ENCODE data around the gene WWC1. TPM values are rescaled to one million over a fixed set of nuclear protein-coding genes. Genes with fewer than 3 reads are reported as not detected.

WWC1 gene
- total RNA-seq, 1 experiment from 2014 or later = 52.6 TPM

GRCh38 chr5:168260353-168261226, 30.9 kb upstream of the WWC1 start:
- POLR2A ChIA-PET = no interaction called here
- BruUV-seq (replicated peaks) = no TSS peak

More at GRCh38 chr5:168260353-168261226, 30.9 kb upstream of the WWC1 start:
- no peak overlapping the region for H2AFZ ChIP-seq (ENCODE audit: low read depth, low read length, poor library complexity, severe bottlenecking)
- no peak overlapping the region for H3K9ac ChIP-seq (ENCODE audit: low read length)
- H3K9me2 ChIP-seq (ENCODE audit: insufficient read depth) = no peaks in the 10 kb centered on the region
- no peak overlapping the region for H3K4me2 ChIP-seq (ENCODE audit: low read length)
- ChIA-PET CTCF (no interaction called here), RAD21 (ENCODE audit: low non-redundant PET in 1 of 2, low total read pairs in 2 of 2, uncharacterized antibody in 2 of 2, unreplicated experiment in 2 of 2) (no interaction called here)
- H3K79me2 ChIP-seq (ENCODE audit: insufficient read depth, low read length) = no peaks in the 10 kb centered on the region
- no peaks in the 10 kb centered on the region for H3K9me3 ChIP-seq (ENCODE audit: control insufficient read depth in 1 of 2, insufficient read depth in 1 of 2, low read depth in 1 of 2, low read length in 2 of 2)
- TF ChIP-seq YY1 (IDR thresholded peaks at IDR 0.05; ENCODE audit: extremely low read depth, insufficient replicate concordance, low read depth, low read length) (no peak), ZNF274 (IDR thresholded peaks at IDR 0.05; ENCODE audit: low read depth, low read length) (no peak), SP1 (IDR thresholded peaks at IDR 0.05; ENCODE audit: low read depth) (no peak), REST (IDR thresholded peaks at IDR 0.05; ENCODE audit: low read depth) (no peak), RAD21 (IDR thresholded peaks at IDR 0.05; ENCODE audit: low read depth) (no peak), ELF1 (IDR thresholded peaks at IDR 0.05; ENCODE audit: borderline replicate concordance, low read depth) (no peak), ZFX (IDR thresholded peaks at IDR 0.05) (no peak), TCF7L2 (IDR thresholded peaks at IDR 0.05; ENCODE audit: borderline replicate concordance, extremely low read depth, insufficient read depth, insufficient read length) (no peak), EGR1 (IDR thresholded peaks at IDR 0.05; ENCODE audit: low read depth) (no peak), SRF (IDR thresholded peaks at IDR 0.05; ENCODE audit: low read depth) (no peak), EZH2phosphoT487 (IDR thresholded peaks at IDR 0.05; ENCODE audit: borderline replicate concordance) (no peak), POLR2AphosphoS5 (IDR thresholded peaks at IDR 0.05; ENCODE audit: low read depth, low read length) (no peak), CBX3 (IDR thresholded peaks at IDR 0.05; ENCODE audit: low read depth) (no peak), EZH2 (IDR thresholded peaks at IDR 0.05) (no peak), POLR2A (IDR thresholded peaks at IDR 0.05; ENCODE audit: borderline replicate concordance, extremely low read depth, insufficient read depth, insufficient read length) (no peak)
- TF ChIP-seq, protein P1, sequence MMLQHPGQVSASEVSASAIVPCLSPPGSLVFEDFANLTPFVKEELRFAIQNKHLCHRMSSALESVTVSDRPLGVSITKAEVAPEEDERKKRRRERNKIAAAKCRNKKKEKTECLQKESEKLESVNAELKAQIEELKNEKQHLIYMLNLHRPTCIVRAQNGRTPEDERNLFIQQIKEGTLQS (IDR thresholded peaks at IDR 0.05) = no peak
- DNase-seq (ENCODE audit: low read depth, low spot score) = no peak
- H3K36me3 ChIP-seq (ENCODE audit: control insufficient read depth in 1 of 2, insufficient read depth in 2 of 2, low read length in 2 of 2) = no peaks in the 10 kb centered on the region
- H3K4me3 ChIP-seq (replicated peaks in 1 of 2; ENCODE audit: low read depth in 1 of 2, low read length in 2 of 2) = no peak overlapping the region
- H3K27me3 ChIP-seq (ENCODE audit: insufficient read depth, low read length) = no peaks in the 10 kb centered on the region
- no peaks in the 10 kb centered on the region for H3K4me1 ChIP-seq (ENCODE audit: control insufficient read depth in 1 of 2, insufficient read depth in 2 of 2, low read length in 2 of 2)
- no peak for ATAC-seq
- intact Hi-C loops (cut with micrococcal nuclease) = no loop called here
- no peak overlapping the region for H3K27ac ChIP-seq (ENCODE audit: low read depth, low read length)
- H4K20me1 ChIP-seq (ENCODE audit: insufficient read depth) = no peaks in the 10 kb centered on the region
